Measurements from ENCODE around the gene CWC27.

DNA sequence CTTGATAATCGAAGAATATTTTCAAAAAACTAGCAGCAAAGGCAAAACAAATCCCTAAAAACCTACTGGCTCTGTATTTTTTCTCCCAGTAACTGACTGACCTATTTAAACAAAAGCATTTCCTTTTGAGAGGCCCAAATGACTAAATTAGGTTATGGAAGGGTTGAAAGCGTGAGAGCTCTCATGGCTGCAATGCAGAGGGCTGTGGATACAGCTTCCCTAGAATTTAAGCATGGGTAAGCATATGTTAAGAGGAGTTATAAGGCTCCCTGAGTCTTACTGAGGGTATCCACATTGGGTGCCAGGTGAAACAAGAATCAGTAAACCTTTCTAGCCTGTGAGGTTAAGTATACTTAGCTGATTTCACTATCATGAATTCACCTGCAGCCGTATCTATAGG, 46.1 kb upstream of the CWC27 start:
- TF ChIP-seq, protein P1, sequence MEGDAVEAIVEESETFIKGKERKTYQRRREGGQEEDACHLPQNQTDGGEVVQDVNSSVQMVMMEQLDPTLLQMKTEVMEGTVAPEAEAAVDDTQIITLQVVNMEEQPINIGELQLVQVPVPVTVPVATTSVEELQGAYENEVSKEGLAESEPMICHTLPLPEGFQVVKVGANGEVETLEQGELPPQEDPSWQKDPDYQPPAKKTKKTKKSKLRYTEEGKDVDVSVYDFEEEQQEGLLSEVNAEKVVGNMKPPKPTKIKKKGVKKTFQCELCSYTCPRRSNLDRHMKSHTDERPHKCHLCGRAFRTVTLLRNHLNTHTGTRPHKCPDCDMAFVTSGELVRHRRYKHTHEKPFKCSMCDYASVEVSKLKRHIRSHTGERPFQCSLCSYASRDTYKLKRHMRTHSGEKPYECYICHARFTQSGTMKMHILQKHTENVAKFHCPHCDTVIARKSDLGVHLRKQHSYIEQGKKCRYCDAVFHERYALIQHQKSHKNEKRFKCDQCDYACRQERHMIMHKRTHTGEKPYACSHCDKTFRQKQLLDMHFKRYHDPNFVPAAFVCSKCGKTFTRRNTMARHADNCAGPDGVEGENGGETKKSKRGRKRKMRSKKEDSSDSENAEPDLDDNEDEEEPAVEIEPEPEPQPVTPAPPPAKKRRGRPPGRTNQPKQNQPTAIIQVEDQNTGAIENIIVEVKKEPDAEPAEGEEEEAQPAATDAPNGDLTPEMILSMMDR (IDR thresholded peaks at IDR 0.05) = no peak
- TF ChIP-seq POLR2A (IDR thresholded peaks at IDR 0.05) = no peak
- TF ChIP-seq POLR2AphosphoS5 (IDR thresholded peaks at IDR 0.05) = no peak
